AG08395 (cell line): ENCODE data around the gene CRTC1.
"Not testable (repeated sequence)": the region's sequence is repeated elsewhere in the genome, so short reads cannot be mapped to it uniquely, and the experiment has no call there.

ENCODE experiments used
- DNase-seq: peaks from one replicate; pipeline ENCODE4 v3.0.0; 2012; ENCODE audit warnings: mixed read lengths, low spot score

Gene CRTC1

DNA sequence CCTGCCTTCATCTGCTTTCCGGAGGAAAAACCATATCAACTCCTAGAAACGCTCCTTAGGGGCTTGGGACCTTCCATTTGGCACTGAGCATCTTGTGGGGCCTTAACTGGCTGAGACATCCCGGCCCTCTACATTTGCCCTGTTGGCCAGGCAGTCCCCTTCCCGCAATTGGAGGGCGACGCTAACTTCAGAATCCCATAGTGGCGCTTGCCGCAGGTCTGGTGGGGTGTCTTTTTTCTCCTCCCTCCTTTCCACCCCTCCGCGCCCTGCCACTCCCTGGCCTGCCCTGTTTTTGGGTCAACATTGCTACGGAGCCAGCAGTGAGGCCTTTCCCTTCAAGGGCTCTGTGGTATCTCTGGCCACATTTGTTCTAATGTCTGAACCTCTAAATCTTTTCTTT lies 13.6 kb upstream of the CRTC1 start:
- DNase-seq: no peak

DNA sequence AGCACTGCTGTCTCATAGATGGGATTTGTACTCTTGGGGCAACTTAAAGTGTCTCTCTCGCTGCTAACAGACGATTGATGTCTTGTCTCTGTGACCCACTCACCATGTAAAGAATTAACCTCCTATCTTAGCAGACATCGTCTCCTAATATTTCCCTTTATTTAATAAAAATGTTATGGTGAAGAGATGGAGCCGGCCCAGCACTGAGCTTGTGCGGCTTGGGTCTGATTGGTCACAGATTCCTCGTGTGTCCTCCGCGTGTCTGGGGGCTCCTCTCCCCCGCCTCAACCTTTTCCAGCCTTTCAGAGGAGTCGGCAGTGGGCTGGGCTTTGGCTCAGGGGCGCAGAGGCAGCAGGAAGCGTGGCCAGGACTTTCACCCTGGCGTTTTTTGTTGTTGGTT lies 13.2 kb upstream of the CRTC1 start:
- DNase-seq: no peak

GRCh38 chr19:18671303-18672043 lies 12.0 kb upstream of the CRTC1 start:
- DNase-seq: no peak

DNA sequence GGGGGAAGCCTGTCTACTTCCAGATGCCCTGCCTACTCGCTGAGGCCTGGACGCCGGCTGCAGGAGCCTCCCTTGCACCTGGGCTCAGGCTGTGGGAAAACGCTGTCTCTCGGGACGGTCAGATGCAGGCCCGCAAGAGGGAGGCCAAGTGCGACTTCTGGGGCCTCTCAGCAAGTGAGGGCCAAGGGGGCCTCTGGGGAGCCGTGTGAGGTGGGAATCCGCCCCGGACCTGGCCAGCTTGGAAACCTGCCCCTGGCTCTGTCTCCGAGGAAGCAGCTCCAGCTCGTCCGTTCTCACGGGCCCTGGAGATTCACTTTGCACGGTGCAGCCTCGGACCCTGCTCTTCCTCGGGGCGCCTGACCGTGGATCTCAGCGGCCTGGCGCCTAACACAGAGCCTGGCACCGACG lies 11.4 kb upstream of the CRTC1 start:
- no peak for DNase-seq

DNA sequence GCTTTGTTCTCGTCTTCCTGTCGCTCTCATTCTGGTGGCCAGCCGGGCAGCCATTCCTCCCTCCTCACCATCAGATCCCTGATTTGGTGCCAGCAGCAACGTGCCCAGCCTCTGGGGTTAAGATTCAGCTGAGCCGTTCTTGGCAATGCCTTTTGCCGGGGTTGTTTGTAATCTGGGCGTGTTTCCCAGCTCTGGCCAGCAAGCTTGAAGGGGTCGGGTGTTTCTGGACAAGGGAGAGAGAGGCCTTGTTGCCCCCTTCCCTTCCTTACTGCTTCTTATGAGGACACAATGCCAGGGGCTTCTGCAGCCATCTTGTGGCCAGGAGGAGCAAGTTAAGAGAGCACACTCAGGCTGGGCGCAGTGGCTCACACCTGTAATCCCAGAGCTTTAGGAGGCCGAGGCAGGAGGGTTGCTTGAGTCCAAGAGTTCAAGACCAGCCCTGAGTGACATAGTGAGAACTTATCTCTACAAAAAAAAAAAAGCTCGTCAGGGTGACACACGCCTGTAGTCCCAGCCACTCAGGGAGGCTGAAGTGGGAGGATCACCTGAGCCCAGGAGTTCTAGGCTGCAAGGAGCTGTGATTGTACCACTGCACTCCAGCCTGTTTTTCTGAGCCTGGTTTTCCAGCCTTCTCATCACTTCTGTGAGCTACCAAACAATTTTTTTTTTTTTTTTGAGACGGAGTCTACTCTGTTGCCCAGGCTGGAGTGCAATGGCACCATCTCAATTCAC lies 10.7 kb upstream of the CRTC1 start:
- DNase-seq: peak; percentile 42

DNA sequence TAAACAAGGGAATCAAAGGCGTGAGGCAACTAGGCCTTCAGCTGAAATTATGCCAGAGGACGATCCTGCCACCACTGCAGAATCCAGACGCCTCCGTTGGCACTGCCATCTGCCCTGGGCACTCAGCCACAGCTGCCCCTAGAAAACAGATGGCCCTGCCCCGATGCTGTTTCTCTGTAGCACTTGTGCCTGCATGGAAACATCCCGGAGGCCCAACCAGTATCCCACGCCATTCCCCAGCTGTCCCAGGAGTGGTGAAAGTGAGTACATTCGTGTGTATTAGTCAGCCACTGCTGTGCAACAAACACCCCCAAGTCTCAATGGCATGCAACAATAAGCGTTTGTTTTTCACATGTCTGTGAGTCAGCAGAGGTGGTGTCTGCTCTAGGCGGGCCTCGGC lies 8.9 kb upstream of the CRTC1 start:
- DNase-seq: no peak

DNA sequence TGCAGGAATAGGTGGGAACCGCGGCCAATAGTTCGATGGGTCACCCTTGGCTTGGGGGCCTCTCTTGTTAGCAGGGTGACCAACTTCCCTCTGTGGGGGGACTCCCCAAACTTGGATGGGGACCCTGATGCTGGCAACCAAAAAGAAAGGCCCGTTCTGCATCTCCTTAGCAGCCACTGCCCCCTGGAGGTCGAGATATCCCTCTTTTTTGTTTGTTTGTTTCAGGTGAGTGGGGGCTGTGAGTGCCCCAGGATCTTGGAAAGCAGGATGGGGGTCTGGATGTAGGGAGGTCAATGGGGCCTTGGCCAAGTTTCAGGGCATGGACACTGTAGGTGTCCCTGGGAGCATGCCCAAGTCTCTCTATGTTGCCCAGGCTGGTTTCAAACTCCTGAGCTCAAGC lies 7.7 kb upstream of the CRTC1 start:
- no peak for DNase-seq

GRCh38 chr19:18676692-18677091 lies 6.8 kb upstream of the CRTC1 start:
- DNase-seq: no peak

DNA sequence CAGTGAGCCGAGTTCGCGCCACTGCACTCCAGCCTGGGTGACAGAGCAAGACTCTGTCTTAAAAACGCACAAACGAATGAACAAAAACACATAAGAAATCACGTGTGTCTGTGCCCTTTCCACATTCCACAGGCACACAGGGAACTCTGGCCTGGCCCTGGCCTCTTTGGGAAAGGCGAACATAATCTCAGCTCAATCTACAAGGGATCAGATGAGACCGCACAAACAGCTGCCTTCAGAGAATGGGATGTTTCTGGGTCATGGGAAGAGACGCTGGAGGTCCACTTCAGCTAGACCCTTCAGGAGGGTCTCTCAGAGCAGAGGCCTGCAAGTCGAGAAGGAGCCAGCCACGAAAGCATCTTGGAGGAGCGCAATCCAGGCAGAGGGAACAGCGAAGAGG lies 6.3 kb upstream of the CRTC1 start:
- no peak for DNase-seq

DNA sequence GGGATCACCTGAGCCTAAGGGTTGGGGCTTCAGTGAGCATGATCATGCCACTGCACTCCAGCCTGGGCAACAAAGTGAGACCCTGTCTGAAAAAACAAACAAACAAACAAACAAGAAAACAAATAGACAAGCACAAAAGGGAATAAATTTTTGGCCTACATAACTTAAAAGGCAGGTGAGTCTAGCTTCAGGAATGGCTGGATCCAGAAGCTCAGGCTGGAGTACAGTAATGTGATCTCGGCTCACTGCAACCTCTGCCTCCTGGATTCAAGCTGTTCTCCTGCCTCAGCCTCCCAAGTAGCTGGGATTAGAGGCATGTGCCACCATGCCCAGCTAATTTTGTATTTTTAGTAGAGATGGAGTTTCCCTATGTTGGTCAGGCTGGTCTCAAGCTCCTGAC lies 3.3 kb upstream of the CRTC1 start:
- DNase-seq: not testable (repeated sequence)

DNA sequence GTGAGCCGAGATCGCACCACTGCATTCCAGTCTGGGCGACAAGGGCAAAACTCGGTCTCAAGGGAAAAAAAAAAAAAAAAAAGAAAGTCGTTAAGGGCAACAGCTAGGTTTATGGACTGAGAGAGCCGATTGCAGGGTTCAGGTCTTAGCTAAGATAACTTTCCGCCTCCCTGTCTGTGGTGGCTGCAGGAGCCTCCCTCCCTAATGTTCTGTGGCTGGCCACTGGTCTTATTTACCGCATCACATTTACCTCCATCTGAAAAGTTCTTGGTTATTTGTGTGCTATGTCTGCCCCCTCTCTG lies 722 bp upstream of the CRTC1 start:
- DNase-seq: no peak

GRCh38 chr19:18683958-18684641 lies 620 bp downstream of the CRTC1 start:
- no peak for DNase-seq

- DNase-seq: no peak
Observed at GRCh38 chr19:18684642-18684993, 1.1 kb downstream of the CRTC1 start.

DNA sequence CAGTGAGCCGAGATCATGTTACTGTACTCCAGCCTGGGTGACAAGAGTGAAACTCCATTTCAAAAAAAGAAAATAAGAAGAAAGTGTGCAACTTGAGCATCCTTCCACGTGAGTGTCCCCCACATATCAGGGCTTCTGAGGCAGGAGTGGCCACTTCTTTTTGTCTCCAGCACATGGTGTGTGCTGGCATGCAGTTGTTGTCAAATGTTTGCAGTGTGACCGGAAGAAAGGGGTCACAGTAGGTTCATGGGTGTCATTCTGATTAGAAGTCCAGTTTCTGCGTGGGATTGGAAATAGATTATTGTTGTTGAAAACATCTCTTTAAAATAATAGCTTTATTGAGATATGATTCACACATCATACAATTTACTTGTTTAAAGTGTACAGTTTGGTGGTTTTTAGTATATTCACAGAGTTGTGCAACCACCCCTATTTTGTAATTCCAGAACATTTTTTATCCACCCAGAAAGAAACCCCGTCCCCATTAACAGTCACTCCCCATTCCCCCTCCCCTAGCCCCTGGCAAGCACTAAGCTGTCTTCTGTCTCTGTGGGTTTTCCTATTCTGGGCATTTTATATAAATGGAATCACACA lies 2.2 kb downstream of the CRTC1 start:
- DNase-seq: no peak

GRCh38 chr19:18687740-18688465 lies 4.4 kb downstream of the CRTC1 start:
- DNase-seq: no peak

DNA sequence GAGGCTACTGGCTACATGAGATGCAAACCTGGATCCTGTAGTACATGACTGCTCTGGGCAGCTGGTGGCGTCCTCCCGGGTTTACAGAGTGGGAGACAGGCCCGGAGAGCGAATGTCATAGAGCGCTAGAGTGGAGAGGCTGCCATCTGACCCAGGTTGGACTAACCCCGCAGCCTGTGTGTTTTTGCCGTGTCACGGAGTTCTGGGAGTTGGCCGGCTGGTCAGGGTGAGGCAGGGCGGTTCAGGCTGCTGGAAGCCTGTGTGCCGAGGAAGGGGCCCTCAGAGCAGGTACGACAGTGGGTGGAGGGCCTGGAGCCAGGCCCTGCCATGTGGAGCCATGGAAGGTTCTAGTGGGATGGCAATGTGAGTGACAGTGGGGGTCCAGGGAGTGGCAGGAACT lies 12.5 kb downstream of the CRTC1 start:
- no peak for DNase-seq

DNA sequence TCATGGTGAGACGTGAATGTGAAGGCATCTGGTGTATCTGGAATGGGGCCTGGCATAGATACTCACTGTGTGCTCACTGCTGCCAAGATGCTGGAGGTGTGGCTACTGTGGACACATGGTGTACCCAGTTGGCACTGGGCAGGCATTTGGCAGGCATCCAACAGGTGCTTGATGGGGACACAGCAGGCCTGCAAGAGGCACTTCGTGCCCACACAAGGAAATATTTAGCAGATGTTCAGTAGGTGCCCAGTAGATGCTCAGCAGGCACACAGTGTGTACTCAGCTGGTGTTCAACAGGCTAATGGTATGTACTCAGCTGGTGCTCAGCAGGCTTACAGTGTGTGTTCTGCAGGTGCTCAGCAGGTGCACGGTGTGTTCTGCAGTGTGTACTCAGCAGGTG lies 14.2 kb downstream of the CRTC1 start:
- DNase-seq: no peak

GRCh38 chr19:18698321-18699167 lies 15.1 kb downstream of the CRTC1 start:
- DNase-seq: no peak

DNA sequence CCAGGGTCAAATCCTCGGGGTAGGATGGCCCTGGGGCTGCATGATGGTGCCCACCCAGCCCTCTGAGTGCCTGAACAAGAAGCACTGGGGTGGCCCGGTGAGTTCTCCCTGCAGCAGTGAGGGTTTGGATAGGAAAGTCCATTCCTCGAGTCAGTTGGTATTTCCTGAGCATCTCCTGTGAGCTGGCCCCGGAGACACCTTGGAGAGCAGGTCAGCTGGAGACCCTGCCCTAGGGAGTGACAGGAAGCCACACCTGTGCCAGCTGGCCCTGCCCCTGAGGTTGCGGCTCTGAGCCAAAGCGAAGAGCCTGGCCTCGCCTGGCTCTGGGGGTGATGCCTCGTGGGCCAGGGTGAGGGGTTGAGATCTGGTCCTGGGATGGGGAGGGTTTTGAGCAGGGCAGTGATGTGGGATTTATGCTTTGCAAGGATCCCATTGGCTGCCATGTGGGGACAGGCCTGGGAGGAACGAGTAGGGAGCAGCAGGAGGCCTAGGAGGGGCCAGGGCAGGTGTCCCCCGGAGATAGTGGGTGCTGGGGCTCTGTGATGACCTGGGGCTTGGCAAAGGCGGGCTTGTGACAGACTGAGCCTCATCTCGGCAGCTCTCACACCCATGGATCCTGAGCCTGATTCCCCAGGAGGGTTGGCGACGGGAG lies 16.0 kb downstream of the CRTC1 start:
- no peak for DNase-seq

- peak; percentile 92 for DNase-seq
Observed at GRCh38 chr19:18700501-18701249, 17.2 kb downstream of the CRTC1 start.
